ENCODE results near the gene BAD. TPM values are rescaled to one million over a fixed set of nuclear protein-coding genes. Genes with fewer than 3 reads are reported as not detected.

The BAD gene
- total RNA-seq, 1 donor from 2014 or later, result 56.3 TPM

DNA sequence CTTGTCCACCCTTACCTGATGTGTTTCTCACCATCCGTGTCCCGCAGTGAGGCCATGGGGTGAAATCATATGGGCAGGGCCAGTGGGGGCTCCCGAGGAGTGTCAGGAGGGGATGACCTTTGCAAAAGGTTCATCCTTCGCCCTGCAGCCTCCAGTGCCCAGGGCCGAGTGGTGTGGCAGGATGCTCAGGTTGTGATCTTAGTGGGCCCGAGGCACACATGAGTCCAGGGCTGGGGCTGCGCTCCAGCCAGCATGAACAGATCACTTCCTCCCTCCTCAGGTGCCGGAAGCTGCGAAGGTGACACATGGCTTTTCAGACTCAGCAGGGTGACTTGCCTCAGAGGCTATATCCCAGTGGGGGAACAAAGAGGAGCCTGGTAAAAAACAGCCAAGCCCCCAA is 46.4 kb downstream of the BAD start:
- intact Hi-C loops (cut with micrococcal nuclease), result no loop called here

DNA sequence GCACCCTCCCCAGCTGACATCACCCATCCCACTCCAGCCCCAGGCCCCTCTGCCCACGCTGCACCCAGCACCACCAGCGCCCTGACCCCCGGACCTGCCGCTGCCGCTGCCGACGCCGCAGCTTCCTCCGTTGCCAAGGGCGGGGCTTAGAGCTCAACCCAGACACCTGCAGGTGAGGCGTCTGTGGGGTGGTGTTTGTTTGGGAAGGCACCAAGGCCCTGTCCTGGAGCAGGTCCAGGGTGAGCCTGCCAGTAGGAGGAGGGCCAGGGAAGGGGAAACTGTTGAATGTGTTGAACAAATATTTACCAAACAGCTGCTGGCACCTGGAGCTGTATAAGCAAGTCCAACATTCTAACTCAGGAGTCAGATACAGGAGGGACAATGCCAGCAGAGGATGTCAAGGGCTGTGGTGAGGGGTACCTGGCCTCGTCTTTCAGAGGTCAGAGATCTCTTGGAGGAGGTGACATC is 46.9 kb downstream of the BAD start:
- Histone ChIP-seq H3K9me3 (replicated peaks) (no peaks in the 10 kb centered on the region), H3K27ac (replicated peaks) (peak overlapping the region; percentile 100), H3K27me3 (ENCODE audit: low read depth) (no peaks in the 10 kb centered on the region), H3K4me1 (peaks cover 62% of the 10 kb centered on the region), H3K4me3 (no peak overlapping the region), H3K36me3 (peaks cover 20% of the 10 kb centered on the region)
- TF ChIP-seq, protein P1, sequence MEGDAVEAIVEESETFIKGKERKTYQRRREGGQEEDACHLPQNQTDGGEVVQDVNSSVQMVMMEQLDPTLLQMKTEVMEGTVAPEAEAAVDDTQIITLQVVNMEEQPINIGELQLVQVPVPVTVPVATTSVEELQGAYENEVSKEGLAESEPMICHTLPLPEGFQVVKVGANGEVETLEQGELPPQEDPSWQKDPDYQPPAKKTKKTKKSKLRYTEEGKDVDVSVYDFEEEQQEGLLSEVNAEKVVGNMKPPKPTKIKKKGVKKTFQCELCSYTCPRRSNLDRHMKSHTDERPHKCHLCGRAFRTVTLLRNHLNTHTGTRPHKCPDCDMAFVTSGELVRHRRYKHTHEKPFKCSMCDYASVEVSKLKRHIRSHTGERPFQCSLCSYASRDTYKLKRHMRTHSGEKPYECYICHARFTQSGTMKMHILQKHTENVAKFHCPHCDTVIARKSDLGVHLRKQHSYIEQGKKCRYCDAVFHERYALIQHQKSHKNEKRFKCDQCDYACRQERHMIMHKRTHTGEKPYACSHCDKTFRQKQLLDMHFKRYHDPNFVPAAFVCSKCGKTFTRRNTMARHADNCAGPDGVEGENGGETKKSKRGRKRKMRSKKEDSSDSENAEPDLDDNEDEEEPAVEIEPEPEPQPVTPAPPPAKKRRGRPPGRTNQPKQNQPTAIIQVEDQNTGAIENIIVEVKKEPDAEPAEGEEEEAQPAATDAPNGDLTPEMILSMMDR (IDR thresholded peaks at IDR 0.05; ENCODE audit: borderline replicate concordance), result no peak
- intact Hi-C loops (cut with micrococcal nuclease), result no loop called here
- no peak for DNase-seq

More for the DNA sequence above, 46.4 kb downstream of the BAD start:
- no peak overlapping the region for H3K4me3 ChIP-seq
- H3K9me3 ChIP-seq (replicated peaks), result no peaks in the 10 kb centered on the region
- no peaks in the 10 kb centered on the region for H3K27me3 ChIP-seq (ENCODE audit: low read depth)
- H3K4me1 ChIP-seq, result peaks cover 65% of the 10 kb centered on the region
- TF ChIP-seq, protein P1 (IDR thresholded peaks at IDR 0.05; ENCODE audit: borderline replicate concordance), result no peak
- peaks cover 20% of the 10 kb centered on the region for H3K36me3 ChIP-seq
- no peak for DNase-seq
- H3K27ac ChIP-seq (replicated peaks), result peak overlapping the region; percentile 100

DNA sequence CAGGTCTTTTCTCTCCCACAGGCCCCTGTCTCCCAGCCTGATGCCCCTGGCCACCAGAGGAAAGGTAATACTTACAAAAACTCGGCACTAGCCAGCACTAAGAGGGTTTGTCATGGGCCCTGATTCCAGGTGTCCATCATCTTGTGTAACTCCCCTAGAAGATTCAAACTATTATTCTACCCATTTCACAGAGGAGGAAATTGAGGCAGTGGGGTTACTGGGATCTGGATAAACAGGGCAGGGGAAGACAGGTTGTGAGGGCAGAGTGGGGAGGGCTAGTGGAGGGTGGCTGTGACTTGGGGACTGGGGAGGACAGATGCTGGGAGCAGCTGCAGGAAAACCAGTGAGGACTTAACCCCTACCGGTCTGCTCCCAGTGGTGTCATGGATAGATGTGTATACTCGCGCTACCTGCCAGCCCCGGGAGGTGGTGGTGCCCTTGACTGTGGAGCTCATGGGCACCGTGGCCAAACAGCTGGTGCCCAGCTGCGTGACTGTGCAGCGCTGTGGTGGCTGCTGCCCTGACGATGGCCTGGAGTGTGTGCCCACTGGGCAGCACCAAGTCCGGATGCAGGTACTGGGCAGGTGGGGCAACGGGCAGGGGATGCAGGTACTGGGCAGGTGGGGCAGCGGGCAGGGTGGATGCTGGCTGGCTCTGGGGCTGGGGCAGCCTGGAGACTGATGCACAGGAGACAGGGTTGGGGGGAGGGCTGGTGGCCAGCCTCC is 48.9 kb downstream of the BAD start:
- H3K9me3 ChIP-seq (replicated peaks), result no peaks in the 10 kb centered on the region
- no peaks in the 10 kb centered on the region for H3K27me3 ChIP-seq (ENCODE audit: low read depth)
- TF ChIP-seq, protein P1 (IDR thresholded peaks at IDR 0.05; ENCODE audit: borderline replicate concordance), result no peak
- peaks cover 20% of the 10 kb centered on the region for H3K36me3 ChIP-seq
- H3K4me3 ChIP-seq, result peak overlapping the region; percentile 85
- peaks cover 67% of the 10 kb centered on the region for H3K4me1 ChIP-seq
- no peak for DNase-seq
- peak overlapping the region; percentile 95 for H3K27ac ChIP-seq (replicated peaks)
- intact Hi-C loops (cut with micrococcal nuclease), result no loop called here

DNA sequence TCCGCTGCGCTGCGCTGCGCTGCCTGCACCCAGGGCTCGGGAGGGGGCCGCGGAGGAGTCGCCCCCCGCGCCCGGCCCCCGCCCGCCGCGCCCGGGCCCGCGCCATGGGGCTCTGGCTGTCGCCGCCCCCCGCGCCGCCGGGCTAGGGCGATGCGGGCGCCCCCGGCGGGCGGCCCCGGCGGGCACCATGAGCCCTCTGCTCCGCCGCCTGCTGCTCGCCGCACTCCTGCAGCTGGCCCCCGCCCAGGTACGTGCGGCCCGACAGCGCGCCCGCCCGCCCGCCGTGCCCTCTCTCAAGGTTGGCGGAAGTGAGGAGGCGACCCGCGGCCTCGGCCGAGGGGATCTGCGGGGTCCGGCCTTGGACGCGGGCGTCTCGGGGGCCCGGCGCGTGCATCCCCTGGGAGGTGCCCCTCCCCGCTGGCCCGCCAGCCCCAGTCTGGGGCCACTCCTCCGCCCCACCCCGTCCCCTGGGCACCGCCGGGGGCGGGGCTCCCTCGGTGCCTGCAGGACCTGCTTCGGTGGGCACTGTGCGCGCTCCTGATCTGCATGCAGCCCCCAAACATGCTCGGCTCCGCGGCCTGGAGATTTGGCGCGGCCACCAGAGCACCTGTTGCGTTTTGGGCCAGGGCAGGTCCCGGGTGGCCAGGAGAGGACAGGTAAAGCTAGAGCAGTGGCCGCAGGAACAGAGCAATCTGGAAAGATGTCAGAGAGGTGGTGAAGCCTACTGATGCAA is 49.7 kb downstream of the BAD start:
- peaks cover 67% of the 10 kb centered on the region for H3K4me1 ChIP-seq
- H3K9me3 ChIP-seq (replicated peaks), result no peaks in the 10 kb centered on the region
- H3K27ac ChIP-seq (replicated peaks), result peak overlapping the region; percentile 95
- H3K27me3 ChIP-seq (ENCODE audit: low read depth), result no peaks in the 10 kb centered on the region
- intact Hi-C loops (cut with micrococcal nuclease), result no loop called here
- H3K4me3 ChIP-seq, result peak overlapping the region; percentile 85
- peak; percentile 57 for DNase-seq
- TF ChIP-seq, protein P1 (IDR thresholded peaks at IDR 0.05; ENCODE audit: borderline replicate concordance), result peak; percentile 25
- H3K36me3 ChIP-seq, result peaks cover 20% of the 10 kb centered on the region

DNA sequence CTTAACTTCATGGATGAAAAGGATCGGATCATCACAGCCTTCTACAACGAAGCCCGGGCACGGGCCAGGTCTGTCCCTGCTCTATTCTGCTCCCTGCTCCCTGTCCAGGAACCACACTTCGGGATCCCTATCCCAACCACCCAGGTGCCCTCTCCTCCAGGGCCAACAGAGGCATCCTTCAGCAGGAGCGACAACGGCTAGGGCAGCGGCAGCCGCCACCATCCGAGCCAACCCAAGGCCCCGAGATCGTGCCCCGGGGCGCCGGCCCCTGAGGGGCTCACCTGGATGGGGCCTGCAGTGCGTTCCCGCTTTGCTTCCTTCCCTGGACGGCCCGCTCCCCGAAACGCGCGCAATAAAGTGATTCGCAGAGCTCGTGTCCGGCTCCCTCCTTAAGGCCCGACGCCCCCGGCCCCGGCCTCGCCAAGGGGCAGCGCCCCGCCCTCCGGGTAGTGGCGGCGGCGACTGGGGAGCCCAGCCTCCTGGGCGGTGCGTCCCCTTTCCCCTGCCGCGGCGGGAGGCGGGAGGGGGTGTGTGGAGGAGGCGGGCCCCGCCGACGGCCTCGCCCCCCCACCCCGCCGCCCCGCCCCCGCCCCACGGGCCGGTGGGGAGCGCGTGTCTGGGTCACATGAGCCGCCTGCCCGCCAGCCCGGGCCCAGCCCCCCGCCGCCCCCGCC is 50.4 kb downstream of the BAD start, which contains the start of gene VEGFB:
Gene VEGFB (plus strand): TSS at position 672 of the 674 bp plus-strand sequence. CDS start 250 bp downstream, outside the sequence.
- Histone ChIP-seq H3K27me3 (ENCODE audit: low read depth) (no peaks in the 10 kb centered on the region), H3K27ac (replicated peaks) (peak within 1 kb of the TSS; percentile 95), H3K9me3 (replicated peaks) (no peaks in the 10 kb centered on the region), H3K4me3 (peak within 1 kb of the TSS; percentile 85), H3K4me1 (peaks cover 73% of the 10 kb centered on the region), H3K36me3 (peaks cover 16% of the 10 kb centered on the region)
- DNase-seq, result peak; percentile 81
- intact Hi-C loops (cut with micrococcal nuclease), result no loop called here
- TF ChIP-seq, protein P1 (IDR thresholded peaks at IDR 0.05; ENCODE audit: borderline replicate concordance), result no peak

Measured in left ventricle myocardium inferior (tissue), 1 donor.